GM18499 (cell line): ENCODE measurements around the gene PCDHGB4.
"Not testable (repeated sequence)": the region's sequence is repeated elsewhere in the genome, so short reads cannot be mapped to it uniquely, and the experiment has no call there.

Experiments used
- ATAC-seq: cut with Tn5 transposase; IDR thresholded peaks from one replicate; pipeline ENCODE4 v1.9.1; 2021; ENCODE audit warnings: moderate number of reproducible peaks; ENCODE audit not compliant: insufficient read depth, unreplicated experiment

PCDHGB4 gene

DNA sequence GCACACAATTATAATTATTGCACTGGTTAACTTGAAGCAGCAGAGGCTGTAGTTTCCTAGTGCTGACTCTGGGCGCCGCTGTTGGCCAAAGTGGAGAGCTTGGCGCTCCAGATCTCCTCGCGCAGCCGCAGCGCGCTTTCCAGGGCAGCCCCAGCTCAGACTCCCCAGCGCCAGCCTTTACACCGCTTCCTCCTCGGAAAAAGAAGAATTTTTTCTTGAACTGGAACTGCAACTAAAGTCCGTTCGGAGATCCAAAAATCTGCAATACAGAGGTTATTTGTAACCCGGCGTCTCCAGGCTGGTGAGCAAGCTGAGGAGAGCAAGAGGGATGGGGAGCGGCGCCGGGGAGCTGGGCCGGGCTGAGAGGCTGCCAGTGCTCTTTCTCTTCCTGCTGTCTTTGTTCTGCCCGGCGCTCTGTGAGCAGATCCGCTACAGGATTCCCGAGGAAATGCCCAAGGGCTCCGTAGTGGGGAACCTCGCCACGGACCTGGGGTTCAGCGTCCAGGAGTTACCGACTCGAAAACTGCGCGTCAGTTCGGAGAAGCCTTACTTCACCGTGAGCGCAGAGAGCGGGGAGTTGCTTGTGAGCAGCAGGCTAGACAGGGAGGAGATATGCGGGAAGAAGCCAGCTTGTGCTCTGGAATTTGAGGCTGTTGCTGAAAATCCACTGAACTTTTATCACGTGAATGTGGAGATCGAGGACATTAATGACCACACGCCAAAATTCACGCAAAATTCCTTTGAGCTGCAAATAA is at the start of gene PCDHGB4:
PCDHGB4 (plus strand) TSS at position 142 of the 755 bp plus-strand sequence; CDS start at position 329, 187 bp downstream.
- ATAC-seq: not testable (repeated sequence)

DNA sequence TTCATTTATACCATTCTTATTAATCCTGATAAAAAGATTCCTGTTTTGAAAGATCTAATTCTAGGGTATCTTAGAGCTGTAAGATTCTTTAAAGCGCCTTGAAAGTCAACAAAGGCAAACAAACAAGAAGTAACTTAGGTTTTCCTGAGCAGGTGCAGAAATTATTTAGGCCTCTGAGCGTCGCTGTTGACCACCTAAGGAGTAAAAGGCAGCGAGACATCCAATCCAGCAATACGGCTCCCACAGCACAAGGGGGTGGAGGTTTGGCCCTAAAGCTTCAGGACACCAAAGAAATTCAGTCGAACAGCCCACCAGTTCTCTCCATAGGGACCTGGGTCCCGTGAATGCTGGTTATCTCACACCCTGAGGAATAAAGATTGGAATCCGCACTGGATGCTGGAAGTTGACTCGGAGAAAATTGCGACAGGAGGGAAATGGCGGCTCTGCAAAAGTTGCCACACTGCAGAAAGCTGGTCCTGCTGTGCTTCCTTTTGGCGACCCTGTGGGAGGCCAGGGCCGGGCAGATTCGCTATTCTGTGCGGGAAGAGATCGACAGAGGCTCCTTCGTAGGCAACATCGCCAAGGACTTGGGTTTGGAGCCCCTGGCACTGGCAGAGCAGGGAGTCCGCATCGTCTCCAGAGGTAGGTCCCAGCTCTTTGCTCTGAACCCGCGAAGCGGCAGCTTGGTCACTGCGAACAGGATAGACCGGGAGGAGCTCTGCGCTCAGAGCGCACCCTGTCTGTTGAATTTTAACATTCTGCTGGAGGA is 48.8 kb upstream of the PCDHGB4 start, which contains the start of gene PCDHGA2:
PCDHGA2 (plus strand) TSS at position 223 of the 769 bp plus-strand sequence.
- no peak for ATAC-seq

DNA sequence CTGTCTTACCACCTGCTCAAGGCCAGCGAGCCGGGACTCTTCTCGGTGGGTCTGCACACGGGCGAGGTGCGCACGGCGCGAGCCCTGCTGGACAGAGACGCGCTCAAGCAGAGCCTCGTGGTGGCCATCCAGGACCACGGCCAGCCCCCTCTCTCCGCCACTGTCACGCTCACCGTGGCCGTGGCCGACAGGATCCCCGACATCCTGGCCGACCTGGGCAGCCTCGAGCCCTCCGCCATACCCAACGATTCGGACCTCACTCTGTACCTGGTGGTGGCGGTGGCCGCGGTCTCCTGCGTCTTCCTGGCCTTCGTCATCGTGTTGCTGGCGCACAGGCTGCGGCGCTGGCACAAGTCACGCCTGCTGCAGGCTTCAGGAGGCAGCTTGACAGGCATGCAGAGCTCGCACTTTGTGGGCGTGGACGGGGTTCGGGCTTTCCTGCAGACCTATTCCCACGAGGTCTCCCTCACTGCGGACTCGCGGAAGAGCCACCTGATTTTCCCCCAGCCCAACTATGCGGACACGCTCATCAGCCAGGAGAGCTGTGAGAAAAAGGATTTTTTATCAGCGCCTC is 46.6 kb upstream of the PCDHGB4 start:
- ATAC-seq: not testable (repeated sequence)

DNA sequence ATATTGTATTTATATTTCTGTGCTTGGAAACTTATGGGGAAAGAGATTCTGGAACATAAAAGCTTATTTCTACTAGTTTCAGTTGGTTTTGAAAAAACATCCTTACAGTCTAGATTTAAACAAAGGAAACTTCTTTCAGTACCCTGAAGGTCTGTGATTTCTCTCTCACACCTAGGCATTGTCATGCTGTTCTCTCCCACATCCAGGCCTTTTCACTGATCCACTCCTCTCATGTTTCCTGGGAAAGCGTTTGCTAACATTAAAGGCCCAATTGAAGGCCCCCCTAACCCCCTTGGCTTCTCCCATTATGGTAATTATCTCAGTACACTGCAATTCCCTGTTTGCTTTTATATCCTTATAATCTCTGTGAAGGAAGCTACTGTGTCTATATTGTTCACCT is 44.7 kb upstream of the PCDHGB4 start:
- ATAC-seq: no peak

DNA sequence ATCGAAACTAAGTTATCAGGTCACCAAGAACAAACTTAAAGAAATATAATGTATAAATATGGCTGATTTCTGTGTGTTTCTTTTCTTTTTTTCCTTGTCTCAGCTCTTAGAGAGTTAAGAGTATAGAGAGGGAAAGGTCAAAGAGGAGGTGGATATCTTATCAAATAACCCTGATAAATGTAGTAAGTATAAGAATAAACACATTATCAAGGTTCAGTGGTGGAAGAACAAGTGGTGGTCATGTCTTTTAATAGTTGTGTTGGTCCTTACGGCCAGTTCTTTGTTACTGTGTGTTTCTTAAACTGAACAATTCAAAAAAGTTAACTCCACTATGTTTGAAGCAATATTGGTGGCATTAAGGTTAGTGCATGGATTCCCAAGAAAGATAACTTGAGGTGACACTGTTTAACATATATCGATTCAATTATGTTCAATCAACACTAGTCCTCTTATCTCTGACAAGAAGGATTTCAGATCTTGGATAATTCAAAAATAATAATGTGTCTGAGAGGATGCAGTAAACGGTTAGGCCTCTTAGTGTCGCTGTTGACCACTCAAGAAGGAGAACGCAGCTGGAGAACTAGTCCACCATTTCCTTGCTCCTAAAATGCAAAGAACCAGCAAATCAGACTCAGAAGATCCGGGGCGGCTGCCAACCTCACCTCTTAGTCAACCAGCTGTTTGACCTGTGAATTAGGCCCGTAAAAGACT is 44.1 kb upstream of the PCDHGB4 start, which contains the start of gene PCDHGA3:
PCDHGA3 (plus strand) TSS at position 588 of the 711 bp plus-strand sequence. CDS start 205 bp downstream, outside the sequence.
- ATAC-seq: no peak

DNA sequence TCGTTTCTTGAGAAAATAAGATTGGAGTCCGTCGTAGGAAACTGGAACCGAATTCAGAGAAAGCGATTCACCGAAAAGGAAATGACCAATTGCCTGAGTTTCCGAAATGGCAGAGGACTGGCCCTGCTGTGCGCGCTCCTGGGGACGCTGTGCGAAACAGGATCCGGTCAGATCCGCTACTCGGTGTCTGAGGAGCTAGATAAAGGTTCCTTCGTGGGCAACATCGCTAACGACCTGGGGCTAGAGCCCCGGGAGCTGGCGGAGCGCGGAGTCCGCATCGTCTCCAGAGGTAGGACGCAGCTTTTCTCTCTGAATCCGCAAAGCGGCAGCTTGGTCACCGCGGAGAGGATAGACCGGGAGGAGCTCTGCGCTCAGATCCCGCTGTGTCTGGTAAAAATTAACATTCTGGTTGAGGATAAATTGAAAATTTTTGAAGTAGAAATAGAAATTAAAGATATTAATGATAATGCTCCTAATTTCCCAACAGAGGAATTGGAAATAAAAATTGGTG is 43.5 kb upstream of the PCDHGB4 start:
- no peak for ATAC-seq

DNA sequence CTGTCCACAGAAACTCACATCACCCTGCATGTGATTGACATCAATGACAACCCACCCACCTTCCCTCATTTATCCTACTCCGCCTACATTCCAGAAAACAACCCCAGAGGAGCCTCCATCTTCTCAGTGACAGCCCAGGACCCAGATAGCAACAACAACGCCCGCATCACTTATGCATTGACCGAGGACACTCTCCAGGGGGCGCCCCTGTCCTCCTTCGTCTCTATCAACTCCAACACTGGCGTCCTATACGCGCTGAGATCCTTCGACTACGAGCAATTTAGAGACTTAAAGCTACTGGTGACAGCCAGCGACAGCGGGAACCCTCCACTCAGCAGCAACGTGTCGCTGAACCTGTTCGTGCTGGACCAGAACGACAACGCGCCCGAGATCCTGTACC is 42.2 kb upstream of the PCDHGB4 start:
- ATAC-seq: no peak

DNA sequence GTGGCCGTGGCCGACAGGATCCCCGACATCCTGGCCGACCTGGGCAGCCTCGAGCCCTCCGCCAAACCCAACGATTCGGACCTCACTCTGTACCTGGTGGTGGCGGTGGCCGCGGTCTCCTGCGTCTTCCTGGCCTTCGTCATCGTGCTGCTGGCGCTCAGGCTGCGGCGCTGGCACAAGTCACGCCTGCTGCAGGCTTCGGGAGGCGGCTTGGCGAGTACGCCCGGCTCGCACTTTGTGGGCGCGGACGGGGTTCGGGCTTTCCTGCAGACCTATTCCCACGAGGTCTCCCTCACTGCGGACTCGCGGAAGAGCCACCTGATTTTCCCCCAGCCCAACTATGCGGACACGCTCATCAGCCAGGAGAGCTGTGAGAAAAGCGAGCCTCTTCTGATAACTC is 41.5 kb upstream of the PCDHGB4 start:
- ATAC-seq: not testable (repeated sequence)

DNA sequence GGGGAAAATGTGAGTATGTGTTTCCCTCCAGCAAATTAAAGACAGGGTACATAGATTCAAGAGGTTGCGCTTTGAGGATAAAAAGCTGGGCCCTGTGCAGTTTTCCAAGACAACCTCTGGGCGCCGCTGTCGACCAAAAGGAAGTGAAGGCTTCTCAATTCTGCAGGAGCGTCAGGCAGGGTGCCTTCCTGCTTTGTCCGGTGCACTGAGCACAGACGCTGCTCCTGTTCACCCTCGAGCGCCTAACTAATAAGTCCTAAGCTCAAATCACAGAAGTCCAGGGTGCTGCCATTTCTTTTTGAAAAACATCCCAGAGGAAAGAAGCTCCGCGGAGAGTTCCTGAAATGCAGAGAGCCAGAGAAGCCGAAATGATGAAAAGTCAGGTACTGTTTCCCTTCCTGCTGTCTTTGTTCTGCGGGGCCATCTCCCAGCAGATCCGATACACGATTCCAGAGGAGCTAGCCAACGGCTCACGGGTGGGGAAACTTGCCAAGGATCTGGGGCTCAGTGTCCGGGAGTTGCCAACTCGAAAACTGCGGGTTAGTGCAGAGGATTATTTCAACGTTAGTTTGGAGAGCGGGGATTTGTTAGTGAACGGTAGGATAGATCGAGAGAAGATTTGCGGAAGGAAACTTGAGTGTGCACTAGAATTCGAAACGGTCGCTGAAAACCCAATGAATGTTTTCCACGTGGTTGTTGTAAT is 37.4 kb upstream of the PCDHGB4 start, which contains the start of gene PCDHGB1:
PCDHGB1 (plus strand) TSS at position 183 of the 703 bp plus-strand sequence; CDS start at position 345, 162 bp downstream.
- no peak for ATAC-seq

DNA sequence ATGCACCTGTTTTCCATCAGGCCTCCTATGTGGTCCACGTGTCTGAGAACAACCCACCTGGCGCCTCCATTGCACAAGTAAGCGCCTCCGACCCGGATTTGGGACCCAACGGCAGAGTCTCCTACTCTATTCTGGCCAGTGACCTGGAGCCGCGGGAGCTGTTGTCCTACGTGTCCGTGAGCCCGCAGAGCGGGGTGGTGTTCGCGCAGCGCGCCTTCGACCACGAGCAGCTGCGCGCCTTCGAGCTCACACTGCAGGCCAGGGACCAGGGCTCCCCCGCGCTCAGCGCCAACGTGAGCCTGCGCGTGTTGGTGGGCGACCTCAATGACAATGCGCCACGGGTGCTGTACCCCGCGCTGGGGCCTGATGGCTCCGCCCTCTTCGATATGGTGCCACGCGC is 35.9 kb upstream of the PCDHGB4 start:
- ATAC-seq: no peak

DNA sequence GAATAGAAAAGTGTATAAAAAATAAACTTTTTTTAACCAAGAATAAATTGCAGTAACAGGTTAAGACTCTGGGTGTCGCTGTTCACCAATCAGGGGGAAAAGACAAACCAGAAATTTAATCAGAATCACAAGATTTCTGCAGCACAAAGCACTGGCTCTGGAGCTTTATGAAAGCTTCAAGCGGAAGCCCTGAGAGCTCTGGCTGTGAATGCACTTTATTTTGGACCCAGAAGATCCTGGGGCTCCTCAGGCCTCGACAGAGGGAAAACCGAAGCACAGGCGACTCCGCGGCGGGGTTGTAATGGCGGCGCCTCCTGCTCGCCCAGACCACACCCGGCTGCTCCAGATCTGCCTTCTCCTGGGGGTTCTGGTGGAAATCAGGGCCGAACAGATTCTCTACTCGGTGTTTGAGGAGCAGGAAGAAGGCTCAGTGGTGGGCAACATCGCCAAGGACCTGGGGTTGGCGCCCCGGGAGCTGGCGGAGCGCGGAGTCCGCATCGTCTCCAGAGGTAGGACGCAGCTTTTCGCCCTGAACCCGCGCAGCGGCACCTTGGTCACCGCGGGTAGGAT is 32.5 kb upstream of the PCDHGB4 start, which contains the start of gene PCDHGA4:
PCDHGA4 (plus strand) TSS at position 122 of the 570 bp plus-strand sequence; CDS start at position 209, 87 bp downstream.
- ATAC-seq: no peak

DNA sequence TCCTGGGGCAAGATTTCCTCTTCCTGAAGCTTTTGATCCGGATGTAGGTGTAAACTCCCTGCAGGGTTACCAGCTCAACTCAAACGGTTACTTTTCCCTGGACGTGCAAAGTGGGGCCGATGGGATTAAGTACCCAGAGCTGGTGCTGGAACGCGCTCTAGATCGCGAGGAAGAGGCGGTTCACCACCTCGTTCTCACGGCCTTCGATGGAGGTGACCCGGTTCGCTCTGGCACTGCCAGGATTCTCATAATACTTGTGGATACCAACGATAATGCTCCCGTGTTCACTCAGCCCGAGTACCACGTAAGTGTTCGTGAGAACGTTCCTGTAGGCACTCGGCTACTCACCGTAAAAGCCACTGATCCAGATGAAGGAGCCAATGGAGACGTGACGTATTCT is 31.9 kb upstream of the PCDHGB4 start:
- ATAC-seq: no peak

DNA sequence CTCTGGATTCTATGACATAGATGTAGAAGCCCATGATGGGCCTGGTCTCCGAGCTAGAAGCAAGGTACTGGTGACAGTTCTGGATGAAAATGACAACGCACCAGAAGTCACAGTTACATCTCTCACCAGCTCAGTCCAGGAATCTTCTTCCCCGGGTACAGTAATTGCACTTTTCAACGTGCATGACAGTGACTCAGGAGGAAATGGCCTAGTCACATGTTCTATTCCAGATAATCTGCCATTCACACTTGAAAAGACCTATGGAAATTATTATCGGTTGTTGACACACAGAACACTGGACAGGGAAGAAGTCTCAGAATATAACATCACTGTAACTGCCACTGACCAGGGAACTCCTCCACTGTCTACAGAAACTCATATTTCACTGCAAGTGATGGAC is 31.4 kb upstream of the PCDHGB4 start:
- ATAC-seq: no peak

DNA sequence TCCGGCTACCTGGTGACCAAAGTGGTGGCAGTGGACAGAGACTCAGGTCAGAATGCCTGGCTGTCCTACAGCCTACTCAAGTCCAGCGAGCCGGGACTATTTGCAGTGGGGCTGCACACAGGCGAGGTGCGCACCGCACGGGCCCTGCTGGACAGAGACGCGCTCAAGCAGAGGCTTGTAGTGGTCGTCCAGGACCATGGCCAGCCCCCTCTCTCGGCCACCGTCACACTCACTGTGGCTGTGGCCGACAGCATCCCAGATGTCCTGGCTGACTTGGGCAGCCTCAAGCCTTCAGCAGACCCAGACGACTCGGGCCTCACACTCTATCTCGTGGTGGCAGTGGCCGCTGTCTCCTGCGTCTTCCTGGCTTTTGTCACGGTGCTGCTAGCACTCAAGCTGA is 30.5 kb upstream of the PCDHGB4 start:
- ATAC-seq: no peak

DNA sequence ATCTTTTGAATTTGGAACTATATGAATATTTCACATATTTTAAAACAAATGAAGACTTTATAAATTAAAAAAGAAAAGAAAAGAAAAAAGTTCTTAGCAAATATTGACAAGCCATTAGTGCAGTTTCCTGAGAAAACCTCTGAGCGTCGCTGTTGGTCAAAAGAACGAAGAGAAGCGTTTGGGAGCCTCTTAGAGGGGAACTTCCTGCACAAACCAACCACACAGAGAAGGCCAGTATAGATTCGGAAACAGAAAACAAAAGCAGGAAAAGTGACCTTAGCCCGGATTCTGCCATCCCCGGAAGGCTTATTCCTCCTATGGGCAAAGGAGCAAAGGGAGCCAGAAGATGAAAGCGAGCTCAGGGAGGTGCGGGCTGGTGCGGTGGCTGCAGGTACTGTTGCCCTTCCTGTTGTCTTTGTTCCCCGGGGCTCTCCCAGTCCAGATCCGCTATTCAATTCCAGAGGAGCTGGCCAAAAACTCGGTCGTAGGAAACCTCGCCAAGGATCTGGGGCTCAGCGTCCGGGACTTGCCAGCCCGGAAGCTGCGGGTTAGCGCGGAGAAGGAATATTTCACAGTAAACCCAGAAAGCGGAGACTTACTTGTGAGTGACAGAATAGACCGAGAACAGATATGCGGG is 27.6 kb upstream of the PCDHGB4 start, which contains the start of gene PCDHGB2:
PCDHGB2 (plus strand) TSS at position 205 of the 637 bp plus-strand sequence; CDS start at position 347, 142 bp downstream.
- ATAC-seq: no peak

DNA sequence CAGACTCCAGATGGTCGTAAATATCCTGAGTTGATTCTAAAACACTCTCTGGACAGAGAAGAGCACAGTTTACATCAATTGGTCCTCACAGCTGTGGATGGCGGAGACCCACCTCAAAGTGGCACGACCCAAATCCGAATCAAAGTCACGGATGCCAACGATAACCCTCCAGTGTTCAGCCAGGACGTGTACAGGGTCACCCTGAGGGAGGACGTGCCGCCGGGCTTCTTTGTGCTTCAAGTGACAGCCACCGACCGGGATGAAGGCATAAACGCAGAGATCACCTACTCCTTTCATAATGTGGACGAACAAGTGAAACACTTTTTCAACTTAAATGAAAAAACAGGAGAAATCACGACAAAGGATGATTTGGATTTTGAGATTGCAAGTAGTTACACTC is 26.8 kb upstream of the PCDHGB4 start:
- ATAC-seq: no peak

DNA sequence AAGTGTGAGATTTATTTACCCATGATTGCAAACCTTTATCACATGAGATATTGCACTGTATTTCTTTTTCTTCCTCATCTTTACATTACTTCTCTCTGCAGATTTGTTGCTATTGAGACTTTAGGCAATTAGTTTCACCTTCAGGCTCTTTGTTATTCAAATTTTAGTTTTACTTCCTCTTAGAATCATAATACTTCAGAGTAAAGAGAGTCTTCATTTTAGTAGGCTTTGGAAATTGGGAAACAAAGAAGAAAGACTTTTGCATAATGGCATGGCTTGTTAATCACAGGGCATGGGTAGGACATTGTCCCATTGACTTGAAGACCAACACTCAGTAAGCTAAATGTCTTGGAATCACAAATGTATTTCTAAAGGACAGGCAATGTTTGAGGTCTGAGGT is 24.8 kb upstream of the PCDHGB4 start:
- ATAC-seq: no peak

DNA sequence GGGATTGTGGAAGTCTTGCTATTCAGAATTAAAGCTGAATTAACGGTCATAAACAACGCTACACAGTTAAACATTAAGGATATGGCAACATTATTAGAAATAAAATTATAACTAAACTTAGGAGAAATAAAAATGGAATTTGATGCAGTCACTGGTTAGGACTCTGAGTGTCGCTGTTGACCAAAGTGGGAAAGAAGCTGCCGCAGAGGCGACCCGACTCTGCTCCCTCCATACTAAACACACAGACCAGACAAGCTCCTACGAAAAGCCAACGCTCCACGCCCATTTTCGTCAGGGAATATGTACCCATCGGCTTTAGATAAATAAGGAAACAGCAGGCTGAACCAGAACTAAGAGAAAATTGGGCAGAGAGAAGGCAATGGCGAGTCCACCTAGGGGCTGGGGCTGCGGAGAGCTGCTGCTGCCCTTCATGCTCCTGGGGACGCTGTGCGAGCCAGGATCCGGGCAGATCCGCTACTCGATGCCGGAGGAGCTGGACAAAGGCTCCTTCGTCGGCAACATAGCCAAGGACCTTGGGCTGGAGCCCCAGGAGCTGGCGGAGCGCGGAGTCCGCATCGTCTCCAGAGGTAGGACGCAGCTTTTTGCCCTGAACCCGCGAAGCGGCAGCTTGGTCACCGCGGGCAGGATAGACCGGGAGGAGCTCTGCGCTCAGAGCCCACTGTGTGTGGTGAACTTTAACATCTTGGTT is 23.4 kb upstream of the PCDHGB4 start, which contains the start of gene PCDHGA5:
PCDHGA5 (plus strand) TSS at position 211 of the 709 bp plus-strand sequence; CDS start at position 380, 169 bp downstream.
- no peak for ATAC-seq
